ENCODE data around the gene ZNF546. TPM values are rescaled to one million over a fixed set of nuclear protein-coding genes. Genes with fewer than 3 reads are reported as not detected.

The ZNF546 gene
- total and polyA plus RNA-seq, 3 donors from 2014 or later: 19.6 to 27.6 (median 21.7) TPM

GRCh38 chr19:39970675-39971379 lies 26.0 kb upstream of the ZNF546 start, which contains the start of gene PSMC4:
Gene PSMC4, plus strand, starts transcription at chr19:39971165. Its CDS starts 38 bp downstream, at chr19:39971203.
- Histone ChIP-seq H3K9me3 (no peaks in the 10 kb centered on the region), H3K4me3 (peak within 1 kb of the TSS; percentile 64 to 94), H3K27me3 (no peaks in the 10 kb centered on the region), H3K27ac (peak within 1 kb of the TSS; percentile 71 to 90), H3K4me1 (peaks cover 9% of the 10 kb centered on the region), H3K36me3 (ENCODE audit: low read depth, missing control alignments) (no peaks in the 10 kb centered on the region)
- peak; percentile 97 for DNase-seq
- intact Hi-C loops (cut with DNase I; ENCODE audit: low total_unique reads): loop anchor here (10.0 kb wide), 1 partner anchor 126 kb away; the partner anchor contains the start of gene FBL
- TF ChIP-seq CTCF (IDR thresholded peaks at IDR 0.05) (peak; percentile 51 to 68 (median 55)), POLR2A (IDR thresholded peaks at IDR 0.05) (peak; percentile 43)
- 0 to 1% methylated on average over 23 to 45 of the region's 47 CpGs for WGBS, 2 donors

DNA sequence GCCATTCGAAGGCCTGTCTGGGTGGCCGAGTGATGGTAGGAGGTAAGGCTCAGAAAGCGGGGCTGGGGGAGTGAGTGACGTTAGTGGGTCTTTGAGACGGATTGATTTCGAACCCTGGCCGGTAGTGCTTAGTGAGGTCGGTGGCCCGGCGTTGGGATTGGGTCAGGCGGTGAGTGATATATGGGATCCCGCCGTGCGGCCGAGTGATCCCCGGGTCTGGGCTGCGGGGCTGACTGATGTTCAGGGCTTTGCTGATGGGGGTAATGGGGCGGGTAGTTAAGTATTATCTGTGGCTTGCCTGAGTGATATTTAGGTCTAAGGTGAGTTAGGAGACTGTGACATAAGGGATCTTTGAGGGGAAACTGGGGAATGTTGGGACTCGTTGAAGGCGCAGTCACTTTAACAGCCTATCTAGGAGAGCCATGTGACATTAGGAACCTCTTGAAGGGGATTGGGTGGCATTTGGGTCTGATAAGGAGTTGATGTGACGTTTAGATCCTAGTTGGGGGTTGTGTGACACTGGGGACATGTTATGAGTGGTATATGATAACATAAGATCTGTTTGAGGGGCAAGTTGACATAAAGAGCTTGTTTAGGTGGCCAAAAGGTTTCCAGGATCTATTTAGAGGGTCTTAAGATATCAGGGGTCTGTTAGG lies 25.4 kb upstream of the ZNF546 start:
- Histone ChIP-seq H3K4me3 (peak overlapping the region; percentile 64 to 94), H3K27me3 (no peaks in the 10 kb centered on the region), H3K27ac (peak overlapping the region; percentile 54 to 67), H3K9me3 (no peaks in the 10 kb centered on the region), H3K36me3 (ENCODE audit: low read depth, missing control alignments) (no peaks in the 10 kb centered on the region), H3K4me1 (peaks cover 9% of the 10 kb centered on the region)
- no peak for DNase-seq
- 2 to 3% methylated on average over 11 to 21 of the region's 21 CpGs for WGBS, 2 donors
- intact Hi-C loops (cut with DNase I; ENCODE audit: low total_unique reads): loop anchor here (10.0 kb wide), 1 partner anchor 127 kb away; the partner anchor contains the start of gene FBL
- TF ChIP-seq POLR2A (IDR thresholded peaks at IDR 0.05): no peak
- TF ChIP-seq CTCF (IDR thresholded peaks at IDR 0.05): no peak

- intact Hi-C loops (cut with DNase I; ENCODE audit: low total_unique reads): loop anchor here (10.0 kb wide), 1 partner anchor 130 kb away; the partner anchor contains the start of gene FBL
- TF ChIP-seq CTCF (IDR thresholded peaks at IDR 0.05): no peak
- no peak for TF ChIP-seq POLR2A (IDR thresholded peaks at IDR 0.05)
- Histone ChIP-seq H3K4me3 (no peak overlapping the region), H3K9me3 (no peaks in the 10 kb centered on the region), H3K36me3 (ENCODE audit: low read depth, missing control alignments) (no peaks in the 10 kb centered on the region), H3K27ac (no peak overlapping the region), H3K27me3 (no peaks in the 10 kb centered on the region), H3K4me1 (peaks cover 9% of the 10 kb centered on the region)
- WGBS, 2 donors: 95 to 98% methylated on average over 24 of the region's 24 CpGs
- DNase-seq: no peak
Measured at GRCh38 chr19:39974377-39975155, 22.3 kb upstream of the ZNF546 start.

GRCh38 chr19:39982883-39983282 lies 14.0 kb upstream of the ZNF546 start:
- no peaks in the 10 kb centered on the region for H3K9me3 ChIP-seq
- no peak overlapping the region for H3K4me3 ChIP-seq
- 100% methylated on average over 1 of the region's 1 CpG for WGBS, 2 donors
- H3K36me3 ChIP-seq (ENCODE audit: low read depth, missing control alignments): no peaks in the 10 kb centered on the region
- TF ChIP-seq CTCF (IDR thresholded peaks at IDR 0.05): no peak
- TF ChIP-seq POLR2A (IDR thresholded peaks at IDR 0.05): no peak
- no peaks in the 10 kb centered on the region for H3K4me1 ChIP-seq
- no peaks in the 10 kb centered on the region for H3K27me3 ChIP-seq
- intact Hi-C loops (cut with DNase I; ENCODE audit: low total_unique reads): no loop called here
- no peak for DNase-seq
- no peak overlapping the region for H3K27ac ChIP-seq
